HG03469 (cell line): ENCODE results near the gene ANTXRL.
"Not testable (repeated sequence)": the region's sequence is repeated elsewhere in the genome, so short reads cannot be mapped to it uniquely, and the experiment has no call there.

Experiments
- ATAC-seq: cut with Tn5 transposase; IDR thresholded peaks from one replicate; pipeline ENCODE4 v1.9.1; 2021; ENCODE audit warnings: mild to moderate bottlenecking, moderate library complexity, moderate number of reproducible peaks; ENCODE audit not compliant: unreplicated experiment

ANTXRL gene

GRCh38 chr10:46254007-46254383 is 32.8 kb upstream of the ANTXRL start:
- no peak for ATAC-seq

DNA sequence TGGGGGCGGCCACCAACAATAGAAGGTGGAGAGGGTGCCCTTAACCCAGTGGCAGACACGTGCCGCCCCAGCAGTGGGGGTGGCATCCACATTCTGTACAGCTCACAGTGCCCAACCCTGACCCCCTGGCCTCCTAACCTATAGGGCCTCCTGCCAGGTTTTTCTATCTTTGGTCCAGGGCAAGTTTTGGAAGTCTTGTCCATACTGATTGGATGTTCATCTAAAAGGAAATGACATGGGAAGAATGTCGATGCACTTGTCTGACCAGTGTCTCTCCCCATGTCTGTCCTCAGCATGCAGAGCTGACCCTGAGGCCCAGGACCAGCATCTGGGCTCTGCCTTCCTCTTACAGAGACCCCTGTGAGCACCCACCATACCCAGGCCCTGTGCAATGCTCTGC is 32.3 kb upstream of the ANTXRL start:
- ATAC-seq: no peak

- not testable (repeated sequence) for ATAC-seq
Observed at GRCh38 chr10:46255210-46255609, 31.6 kb upstream of the ANTXRL start.

- ATAC-seq: no peak
Observed at GRCh38 chr10:46255801-46256747, 30.7 kb upstream of the ANTXRL start.

- no peak for ATAC-seq
Observed at GRCh38 chr10:46257099-46257498, 29.7 kb upstream of the ANTXRL start.

GRCh38 chr10:46262906-46263560 is 23.8 kb upstream of the ANTXRL start:
- not testable (repeated sequence) for ATAC-seq

DNA sequence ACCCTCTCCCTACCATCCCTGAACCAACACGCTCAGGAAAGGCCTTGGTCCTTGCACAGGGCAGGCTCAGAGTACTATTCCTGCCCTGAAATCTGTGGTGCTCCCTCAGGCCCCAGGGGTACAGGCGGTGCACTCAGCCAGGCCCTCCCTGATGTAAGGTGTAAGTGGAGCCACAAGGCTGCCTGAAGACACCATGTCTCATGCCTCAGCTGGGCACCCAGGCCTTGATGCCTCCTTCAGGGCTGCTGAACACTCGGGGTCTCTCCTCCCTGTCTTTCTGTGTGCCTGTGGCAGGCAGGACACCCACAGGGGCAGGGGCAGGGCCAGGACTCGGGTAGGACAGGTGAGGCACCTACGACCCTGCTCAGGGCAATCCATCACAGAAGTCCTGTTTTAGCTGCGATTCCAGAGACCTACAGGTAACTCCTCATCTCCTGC is 22.9 kb upstream of the ANTXRL start:
- no peak for ATAC-seq

- no peak for ATAC-seq
Observed at GRCh38 chr10:46264336-46264735, 22.5 kb upstream of the ANTXRL start.

DNA sequence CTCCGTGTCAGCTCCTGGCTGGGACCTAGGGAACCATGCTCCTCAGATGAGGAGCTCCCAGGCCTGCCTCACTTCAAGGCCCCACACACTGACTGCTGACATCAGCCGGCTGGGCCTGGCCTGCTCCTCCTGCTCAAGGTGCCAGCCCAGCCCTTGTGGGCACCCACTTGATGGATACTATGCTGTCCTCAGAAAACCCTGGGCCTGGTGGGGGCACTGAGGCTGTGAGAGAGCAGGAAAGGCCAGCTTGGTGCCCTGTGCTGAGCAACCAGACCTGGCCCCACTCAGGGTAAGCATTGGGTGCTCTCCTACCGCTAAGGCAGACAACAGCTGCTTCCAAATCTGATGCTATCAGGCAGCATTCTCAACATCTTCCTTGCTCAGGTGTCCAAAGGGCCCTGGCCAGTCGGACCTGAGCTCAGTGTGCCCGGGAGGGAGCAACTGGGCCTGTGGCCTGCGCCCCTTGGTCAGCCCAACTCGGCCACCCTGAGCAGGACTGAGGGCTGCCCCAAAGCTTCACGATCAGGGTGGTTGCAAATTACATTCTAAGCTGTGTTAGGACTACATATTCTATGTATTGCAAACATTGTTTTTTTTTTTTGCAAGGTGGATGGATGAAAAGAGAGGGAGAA is 21.9 kb upstream of the ANTXRL start:
- ATAC-seq: no peak

DNA sequence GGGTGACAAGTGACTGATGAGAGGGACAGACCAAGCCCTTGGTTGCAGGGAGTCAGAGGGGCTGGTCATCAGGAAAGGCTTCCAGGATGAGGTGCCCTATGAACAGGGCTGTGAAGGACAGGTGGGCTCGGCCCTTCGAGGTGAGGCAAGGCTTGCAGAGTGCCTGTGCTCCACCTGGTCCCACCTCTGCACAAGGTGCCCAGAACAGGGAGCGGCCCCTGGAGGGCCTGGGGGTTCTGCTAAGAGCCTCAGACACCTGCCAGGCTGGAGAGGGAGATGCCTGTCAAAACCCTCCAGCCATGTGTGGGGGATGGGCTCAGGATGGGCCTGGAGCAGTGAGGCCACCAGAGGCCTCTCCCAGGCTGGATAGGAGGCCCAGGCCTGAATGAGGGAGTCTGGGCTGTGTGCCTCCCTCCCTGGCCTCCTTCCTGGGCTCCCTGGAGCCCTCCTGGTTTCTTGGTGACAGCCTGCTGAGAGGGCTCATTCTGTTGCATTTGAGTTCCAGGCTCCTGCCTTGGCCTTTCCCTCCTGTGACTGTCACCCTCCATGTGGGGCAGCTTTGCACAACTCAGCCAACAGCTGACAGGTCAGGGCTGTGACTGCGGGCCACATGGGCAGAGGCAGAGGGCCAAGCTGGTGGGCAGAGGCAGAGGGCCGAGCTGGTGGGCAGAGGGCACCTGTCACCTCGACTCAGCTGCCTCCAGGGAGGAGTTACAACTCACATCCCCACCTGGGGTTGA is 21.1 kb upstream of the ANTXRL start:
- not testable (repeated sequence) for ATAC-seq

DNA sequence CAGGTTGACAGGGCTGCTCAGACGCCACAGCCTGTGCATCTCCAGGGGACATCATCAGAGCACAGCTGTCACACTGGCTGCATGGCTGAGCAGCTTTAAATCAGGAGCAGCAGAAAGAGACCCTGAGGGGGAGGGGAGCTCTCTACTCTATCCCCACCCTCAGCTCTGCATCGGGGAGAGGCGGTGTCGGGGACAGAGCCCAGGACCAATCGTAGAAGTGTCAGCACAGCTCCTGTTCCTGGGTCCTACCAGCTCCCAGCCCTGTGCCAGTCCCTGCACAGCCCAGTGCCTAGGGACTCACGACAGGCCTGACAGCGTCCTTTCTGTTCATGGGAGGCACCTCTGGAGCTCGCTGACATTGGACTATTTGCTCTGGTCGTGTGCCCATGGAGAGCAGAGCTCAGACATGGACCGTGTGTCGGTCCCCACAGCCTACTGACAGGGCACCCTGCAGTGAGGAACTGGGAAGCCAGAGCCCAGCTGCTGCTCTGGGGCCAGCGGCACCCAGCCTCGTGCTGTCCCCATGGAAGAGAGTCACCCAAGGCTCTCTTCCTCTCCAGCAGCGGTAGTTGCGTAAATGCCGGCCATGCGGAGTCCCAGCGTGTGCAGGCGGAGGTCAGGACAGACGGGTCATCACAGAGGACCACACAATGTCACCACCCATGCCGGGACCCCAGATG is 20.4 kb upstream of the ANTXRL start:
- ATAC-seq: no peak

DNA sequence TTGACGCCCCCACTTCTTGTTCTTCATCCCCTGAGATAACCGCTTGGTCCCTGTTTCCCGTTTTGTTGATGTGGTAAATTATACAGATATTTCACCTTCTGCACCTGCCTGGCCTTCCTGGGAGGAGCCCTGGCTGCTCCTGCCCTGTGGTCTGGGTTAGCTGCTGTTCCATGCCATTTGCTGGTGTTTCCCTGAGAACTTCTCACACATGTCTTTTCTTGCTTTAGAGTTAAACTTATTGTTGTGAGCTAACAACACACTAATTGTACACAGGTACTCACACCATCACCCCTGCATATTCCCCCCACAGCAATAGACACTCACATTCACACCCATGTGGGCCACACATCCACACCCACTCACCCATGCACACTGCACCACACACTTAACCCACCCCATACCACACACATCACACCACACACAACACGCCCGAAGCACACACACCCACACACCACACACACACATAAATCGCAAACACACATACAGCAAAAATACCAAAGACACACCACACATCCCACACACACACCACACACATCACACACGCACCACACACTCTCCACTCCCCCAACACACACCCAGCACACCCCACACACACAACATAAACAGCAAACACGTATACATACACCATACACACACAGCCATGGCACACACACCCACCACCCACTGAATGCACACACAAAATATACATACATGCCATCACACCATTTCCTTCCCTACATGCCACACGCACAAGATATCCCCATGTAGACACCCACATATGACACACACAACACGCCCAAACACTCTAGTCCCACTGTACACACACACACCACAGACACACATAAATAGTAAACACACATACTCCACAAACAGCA is 19.4 kb upstream of the ANTXRL start:
- ATAC-seq: no peak

- ATAC-seq: peak; percentile 93
Observed at GRCh38 chr10:46268076-46268881, 18.5 kb upstream of the ANTXRL start.

DNA sequence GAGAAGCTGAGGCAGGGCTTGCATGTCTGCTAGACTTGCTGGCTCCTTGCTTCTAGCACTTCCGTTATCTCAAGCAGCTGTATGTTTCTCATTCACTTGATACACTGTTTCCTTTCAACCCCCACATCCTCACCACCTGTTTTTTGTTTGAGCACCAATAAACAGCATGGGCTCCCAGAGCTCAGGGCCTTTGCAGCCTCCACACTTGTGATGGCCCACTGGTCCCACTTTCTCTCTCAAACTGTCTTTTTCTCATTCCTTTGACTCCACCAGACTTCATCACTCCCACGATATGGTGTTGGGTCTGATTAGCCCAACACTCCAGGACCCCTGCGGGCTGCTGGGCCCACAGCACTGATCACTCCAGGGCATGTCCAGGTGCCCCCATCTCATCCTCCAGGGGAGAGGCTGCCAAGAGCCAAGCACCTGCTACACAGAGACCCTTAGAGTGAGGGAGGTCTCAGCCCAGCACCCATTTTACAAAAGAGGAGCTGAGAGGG is 17.2 kb upstream of the ANTXRL start:
- ATAC-seq: not testable (repeated sequence)

GRCh38 chr10:46270086-46270811 is 16.5 kb upstream of the ANTXRL start:
- ATAC-seq: no peak

GRCh38 chr10:46270963-46271530 is 15.8 kb upstream of the ANTXRL start:
- ATAC-seq: not testable (repeated sequence)

DNA sequence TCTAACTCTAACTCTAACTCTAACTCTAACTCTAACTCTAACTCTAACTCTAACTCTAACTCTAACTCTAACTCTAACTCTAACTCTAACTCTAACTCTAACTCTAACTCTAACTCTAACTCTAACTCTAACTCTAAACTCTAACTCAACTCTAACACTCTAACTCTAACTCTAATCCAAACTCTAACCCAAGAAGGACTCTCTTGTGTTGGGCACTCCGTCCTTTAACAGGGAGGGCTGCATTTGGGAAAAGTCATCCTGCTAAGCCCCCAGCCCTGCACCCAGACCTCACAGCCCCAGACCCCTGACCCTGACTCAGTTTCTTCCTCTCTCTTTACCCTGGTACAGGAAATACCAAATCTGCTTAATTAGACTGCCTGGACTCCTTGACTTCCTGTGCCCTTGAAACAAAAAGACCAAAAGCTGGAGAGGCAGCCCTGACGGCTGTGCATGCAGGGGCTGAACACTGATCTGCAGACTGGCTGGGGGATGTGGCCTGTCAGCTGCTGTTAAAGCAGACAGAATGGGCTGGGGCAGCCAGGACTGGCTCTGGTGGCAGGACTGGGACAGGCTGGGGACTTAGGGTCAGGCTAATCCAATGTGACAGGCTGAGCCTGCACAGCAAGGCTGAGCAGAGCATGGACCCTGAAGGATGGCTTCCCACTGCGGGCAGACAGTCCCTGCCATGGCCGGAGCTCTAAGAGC is 14.8 kb upstream of the ANTXRL start:
- not testable (repeated sequence) for ATAC-seq
